Hematopoietic multipotent progenitor cell treated with erythropoietin and hydrocortisone succinate and interleukin-3 and kit ligand, for 17 days (in vitro differentiated cells): ENCODE results near the gene GPLD1.

Experiments used
- DNase-seq: peaks from one replicate; pipeline ENCODE4 v3.0.0-alpha.2; 2015; ENCODE audit warnings: low spot score

The GPLD1 gene

GRCh38 chr6:24381476-24382219 is 107.7 kb downstream of the GPLD1 start:
- no peak for DNase-seq

GRCh38 chr6:24378473-24379097 is 110.8 kb downstream of the GPLD1 start:
- DNase-seq: no peak
